Measurements from ENCODE around the gene ZNF236. TPM values are rescaled to one million over a fixed set of nuclear protein-coding genes. Genes with fewer than 3 reads are reported as not detected.

Gene ZNF236
- total and polyA plus RNA-seq, 7 donors: 0.60 to 26.6 (median 18.9) TPM

GRCh38 chr18:76972241-76972640, 149.9 kb downstream of the ZNF236 start:
- H3K9me3 ChIP-seq: no peaks in the 10 kb centered on the region
- intact Hi-C loops (cut with DNase I): no loop called here
- H3K27me3 ChIP-seq: no peaks in the 10 kb centered on the region
- peaks cover 0 to 12% (median 0%) of the 10 kb centered on the region in 4 donors for H3K36me3 ChIP-seq
- peaks cover 0 to 9% (median 6%) of the 10 kb centered on the region in 4 donors for H3K4me1 ChIP-seq
- no peak overlapping the region for H3K4me3 ChIP-seq
- no peak overlapping the region for H3K27ac ChIP-seq
- TF ChIP-seq CTCF (IDR thresholded peaks at IDR 0.05): no peak
- no peak for TF ChIP-seq POLR2AphosphoS5 (IDR thresholded peaks at IDR 0.05)
- TF ChIP-seq EP300 (IDR thresholded peaks at IDR 0.05): no peak
- no peak for TF ChIP-seq POLR2A (IDR thresholded peaks at IDR 0.05)
- DNase-seq: no peak
- WGBS, 2 donors: 89 to 93% methylated on average over 6 of the region's 6 CpGs

DNA sequence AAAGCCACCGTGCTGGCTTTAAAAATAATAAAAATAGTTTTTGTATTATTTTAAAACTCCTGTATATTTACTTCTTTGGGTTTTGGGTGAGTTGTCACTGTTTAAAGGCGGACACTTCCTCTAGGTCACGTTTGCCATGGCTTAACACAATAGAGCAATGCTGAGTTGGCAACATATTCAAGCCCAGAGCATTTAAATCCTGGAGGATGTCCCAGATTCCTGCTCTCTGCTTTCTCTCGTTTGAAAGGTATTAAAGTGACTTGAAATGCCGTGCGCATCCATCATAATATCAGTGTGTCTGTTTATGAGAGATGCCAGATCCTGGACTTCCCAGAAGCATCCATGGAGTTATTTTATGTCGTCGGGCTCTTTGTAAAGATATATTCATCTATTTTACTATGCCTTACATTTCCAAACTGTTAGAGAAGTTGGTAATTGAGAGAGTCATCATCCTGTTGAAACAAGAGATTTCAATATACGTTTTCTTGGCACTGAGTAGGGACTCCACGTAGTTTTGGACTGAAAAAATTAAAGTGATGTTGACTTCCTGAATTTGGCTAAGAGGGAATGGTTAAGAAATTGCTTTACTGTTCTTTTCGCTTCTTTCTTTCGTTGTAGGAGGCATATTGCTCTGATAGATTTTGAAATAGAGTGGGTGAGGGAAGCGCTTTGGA, 150.6 kb downstream of the ZNF236 start:
- intact Hi-C loops (cut with DNase I): no loop called here
- no peak overlapping the region for H3K27ac ChIP-seq
- TF ChIP-seq POLR2A (IDR thresholded peaks at IDR 0.05) (no peak), CTCF (IDR thresholded peaks at IDR 0.05) (no peak), POLR2AphosphoS5 (IDR thresholded peaks at IDR 0.05) (no peak), EP300 (IDR thresholded peaks at IDR 0.05) (no peak)

DNA sequence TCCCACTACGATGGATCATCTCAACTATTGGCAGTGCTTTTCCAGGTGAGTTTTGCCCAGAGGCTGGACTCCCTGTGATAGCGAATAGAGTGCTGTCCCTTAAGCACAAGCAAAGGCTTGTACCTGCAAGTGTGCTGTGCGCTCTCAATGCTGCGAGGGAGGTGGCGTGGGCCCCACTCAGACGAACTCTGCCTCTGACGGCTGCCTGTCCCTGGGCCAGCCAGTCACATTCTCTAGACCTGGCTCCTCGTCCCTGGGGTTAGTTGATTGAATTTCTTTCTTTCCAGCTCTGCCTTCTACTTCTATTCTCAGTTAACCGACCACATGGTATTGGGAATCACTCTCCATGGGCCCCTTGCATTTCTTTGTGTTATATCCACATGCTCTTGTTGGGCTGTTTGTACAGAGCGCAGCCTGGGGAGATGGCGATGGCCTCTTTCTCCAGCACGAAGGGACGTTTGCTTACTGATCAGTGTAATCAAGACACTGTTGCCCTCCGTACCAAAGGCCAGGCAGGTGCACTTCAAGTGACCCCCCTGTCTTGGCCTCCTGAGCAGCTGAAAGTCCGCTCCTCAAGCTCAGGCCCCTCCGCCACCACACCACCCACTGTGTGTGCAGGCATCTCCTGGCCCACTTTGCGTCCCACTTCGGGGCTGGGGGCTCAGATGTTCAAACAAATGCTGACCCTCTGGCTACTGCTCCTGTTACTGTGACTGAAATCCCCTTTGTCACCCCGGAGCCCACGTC, 151.3 kb downstream of the ZNF236 start:
- intact Hi-C loops (cut with DNase I): no loop called here
- Histone ChIP-seq H3K9me3 (no peaks in the 10 kb centered on the region), H3K4me3 (no peak overlapping the region), H3K36me3 (peaks cover 0 to 5% (median 0%) of the 10 kb centered on the region in 4 donors), H3K27me3 (no peaks in the 10 kb centered on the region), H3K27ac (no peak overlapping the region), H3K4me1 (peaks cover 0 to 9% (median 6%) of the 10 kb centered on the region in 4 donors)
- no peak for TF ChIP-seq POLR2A (IDR thresholded peaks at IDR 0.05)
- no peak for TF ChIP-seq POLR2AphosphoS5 (IDR thresholded peaks at IDR 0.05)
- no peak for TF ChIP-seq EP300 (IDR thresholded peaks at IDR 0.05)
- TF ChIP-seq CTCF (IDR thresholded peaks at IDR 0.05): no peak
- DNase-seq: no peak
- 96% methylated on average over 20 of the region's 20 CpGs for WGBS, 2 donors

More for the DNA sequence above, 150.6 kb downstream of the ZNF236 start:
- 83 to 90% methylated on average over 13 of the region's 13 CpGs for WGBS, 2 donors
- no peak overlapping the region for H3K4me3 ChIP-seq
- H3K9me3 ChIP-seq: no peaks in the 10 kb centered on the region
- H3K4me1 ChIP-seq: peaks cover 0 to 9% (median 6%) of the 10 kb centered on the region in 4 donors
- no peak for DNase-seq
- peaks cover 0 to 12% (median 0%) of the 10 kb centered on the region in 4 donors for H3K36me3 ChIP-seq
- no peaks in the 10 kb centered on the region for H3K27me3 ChIP-seq

- 88 to 90% methylated on average over 5 of the region's 5 CpGs for WGBS, 2 donors
- TF ChIP-seq EP300 (IDR thresholded peaks at IDR 0.05): no peak
- no peak for TF ChIP-seq POLR2AphosphoS5 (IDR thresholded peaks at IDR 0.05)
- TF ChIP-seq CTCF (IDR thresholded peaks at IDR 0.05): no peak
- TF ChIP-seq POLR2A (IDR thresholded peaks at IDR 0.05): no peak
- Histone ChIP-seq H3K27me3 (no peaks in the 10 kb centered on the region), H3K4me1 (peaks cover 0 to 9% (median 6%) of the 10 kb centered on the region in 4 donors), H3K9me3 (no peaks in the 10 kb centered on the region), H3K4me3 (no peak overlapping the region), H3K36me3 (no peaks in the 10 kb centered on the region), H3K27ac (no peak overlapping the region)
- DNase-seq: no peak
- intact Hi-C loops (cut with DNase I): no loop called here
Observed at GRCh38 chr18:76974386-76974785, 152.0 kb downstream of the ZNF236 start.

Measured in sigmoid colon (tissue), 7 donors.